HG03103 (cell line): ENCODE results near the gene CCNYL1.
"Not testable (repeated sequence)": the region's sequence is repeated elsewhere in the genome, so short reads cannot be mapped to it uniquely, and the experiment has no call there.

Experiments used
- ATAC-seq: cut with Tn5 transposase; IDR thresholded peaks from one replicate; pipeline ENCODE4 v1.9.1; 2021; ENCODE audit warnings: low read depth; ENCODE audit not compliant: unreplicated experiment

CCNYL1 gene

GRCh38 chr2:207696911-207697310 is 14.5 kb upstream of the CCNYL1 start:
- not testable (repeated sequence) for ATAC-seq

GRCh38 chr2:207697411-207697810 is 14.0 kb upstream of the CCNYL1 start:
- ATAC-seq = no peak

- ATAC-seq = no peak
Observed at GRCh38 chr2:207698301-207698700, 13.1 kb upstream of the CCNYL1 start.

- ATAC-seq = no peak
Observed at GRCh38 chr2:207704078-207704477, 7.4 kb upstream of the CCNYL1 start.

- no peak for ATAC-seq
Observed at GRCh38 chr2:207704671-207705070, 6.8 kb upstream of the CCNYL1 start.

GRCh38 chr2:207706936-207707860 is 4.2 kb upstream of the CCNYL1 start:
- no peak for ATAC-seq

GRCh38 chr2:207711750-207712530 is 500 bp downstream of the CCNYL1 start:
- peak; percentile 22 for ATAC-seq

- no peak for ATAC-seq
Observed at GRCh38 chr2:207716056-207716455, 4.6 kb downstream of the CCNYL1 start.

- no peak for ATAC-seq
Observed at GRCh38 chr2:207718521-207718920, 7.1 kb downstream of the CCNYL1 start.

GRCh38 chr2:207719008-207719407 is 7.6 kb downstream of the CCNYL1 start:
- no peak for ATAC-seq

- ATAC-seq = not testable (repeated sequence)
Observed at GRCh38 chr2:207719655-207720054, 8.2 kb downstream of the CCNYL1 start.

GRCh38 chr2:207720517-207721187 is 9.2 kb downstream of the CCNYL1 start:
- ATAC-seq = no peak

GRCh38 chr2:207722773-207723424 is 11.5 kb downstream of the CCNYL1 start:
- no peak for ATAC-seq

- not testable (repeated sequence) for ATAC-seq
Observed at GRCh38 chr2:207723425-207723787, 12.0 kb downstream of the CCNYL1 start.

- ATAC-seq = no peak
Observed at GRCh38 chr2:207724113-207724512, 12.7 kb downstream of the CCNYL1 start.

- no peak for ATAC-seq
Observed at GRCh38 chr2:207725873-207726578, 14.6 kb downstream of the CCNYL1 start.

- no peak for ATAC-seq
Observed at GRCh38 chr2:207727261-207727660, 15.8 kb downstream of the CCNYL1 start.

GRCh38 chr2:207729465-207729998 is 18.1 kb downstream of the CCNYL1 start:
- ATAC-seq = no peak

- ATAC-seq = no peak
Observed at GRCh38 chr2:207731138-207731537, 19.7 kb downstream of the CCNYL1 start.
